ENCODE measurements around the gene ACTL6B.

Gene ACTL6B

DNA sequence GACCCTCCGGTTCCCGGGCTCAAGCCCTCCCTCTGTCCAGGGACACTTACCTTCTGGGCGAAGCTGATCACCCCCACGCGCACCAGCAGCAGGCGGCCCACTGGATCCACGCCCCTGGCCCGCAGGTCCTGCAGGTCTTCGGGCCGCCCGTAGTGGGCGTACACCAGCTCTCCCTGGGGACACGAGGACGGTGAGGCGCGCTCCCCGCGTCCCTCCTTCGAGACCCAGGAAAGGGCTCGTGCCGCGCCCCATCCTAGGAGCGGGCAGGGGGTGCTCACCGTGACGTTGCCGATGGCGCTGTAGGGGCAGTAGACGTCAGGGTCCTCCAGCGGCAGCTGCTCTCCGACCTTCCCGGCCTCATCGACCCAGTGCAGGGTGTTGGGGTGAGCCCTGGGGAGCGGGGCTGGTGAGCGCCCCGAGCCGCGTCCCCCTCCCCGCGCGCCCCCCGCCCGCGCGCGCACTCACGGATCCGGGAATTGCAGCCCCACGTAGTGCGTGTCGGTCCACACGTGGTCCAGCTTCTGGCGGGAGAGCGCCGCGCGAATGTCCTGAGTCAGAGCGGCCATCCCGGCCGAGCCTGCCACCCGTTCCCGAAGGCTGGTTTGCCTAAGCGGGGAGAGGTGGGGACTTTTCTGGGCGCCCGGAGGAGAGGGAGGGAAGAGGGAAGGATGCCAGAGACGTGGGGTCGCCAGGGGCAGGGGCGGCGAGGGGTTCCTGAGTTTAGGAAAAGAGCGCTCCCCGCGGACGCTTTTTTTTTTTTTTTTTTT, 23.1 kb downstream of the ACTL6B start:
- peak; percentile 73 for FAIRE-seq
- DNase-seq (ENCODE audit: extremely low spot score, insufficient read length, low read depth), result peak; percentile 47

DNA sequence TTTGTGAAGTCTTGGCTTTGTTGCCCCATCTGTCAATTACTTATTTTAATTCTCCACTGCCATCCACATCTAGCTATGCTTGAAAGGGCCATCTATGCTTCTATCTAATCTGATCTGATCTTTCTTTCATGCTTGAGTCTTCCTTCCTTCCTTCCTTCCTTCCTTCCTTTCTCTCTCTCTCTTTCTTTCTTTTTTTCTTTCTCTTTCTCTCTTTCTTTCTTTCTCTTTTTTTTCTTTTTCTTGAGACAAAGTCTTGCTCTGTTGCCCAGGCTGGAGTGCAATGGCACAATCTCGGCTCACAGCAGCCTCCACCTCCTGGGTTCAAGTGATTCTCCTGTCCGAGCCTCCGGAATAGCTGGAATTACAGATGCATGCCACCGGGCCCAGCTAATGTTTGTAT, 26.2 kb downstream of the ACTL6B start:
- FAIRE-seq (no peak), DNase-seq (ENCODE audit: extremely low spot score, insufficient read length, low read depth) (no peak)

DNA sequence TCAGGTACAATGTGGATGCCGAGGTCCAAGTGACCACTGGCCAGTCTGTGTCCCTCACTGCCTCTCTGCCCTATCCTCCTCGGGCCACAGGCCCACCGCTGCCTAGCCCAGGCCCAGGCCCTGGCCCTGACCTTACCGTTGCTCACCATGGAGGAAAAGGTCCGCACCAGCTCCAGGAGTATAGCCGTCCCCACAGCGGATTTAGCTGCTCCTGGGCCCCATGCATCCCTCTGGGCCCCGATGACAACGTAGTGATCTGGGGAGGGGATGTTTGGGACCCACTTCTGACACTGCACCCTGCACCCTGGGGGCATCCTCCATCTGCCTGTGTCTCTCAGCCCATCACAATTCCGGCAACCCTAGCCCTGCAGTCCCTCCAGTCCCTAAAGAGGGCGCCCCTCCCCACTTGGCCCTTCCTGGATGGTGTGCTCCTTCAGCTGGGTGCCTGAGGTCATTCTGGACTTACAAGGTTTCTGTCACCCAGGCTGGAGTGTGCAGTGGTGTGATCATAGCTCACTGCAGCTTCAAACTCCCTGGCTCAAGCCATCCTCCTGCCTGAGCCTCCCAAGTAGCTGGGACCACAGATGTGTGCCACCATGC, 27.0 kb downstream of the ACTL6B start:
- no peak for DNase-seq (ENCODE audit: extremely low spot score, insufficient read length, low read depth)
- no peak for FAIRE-seq

DNA sequence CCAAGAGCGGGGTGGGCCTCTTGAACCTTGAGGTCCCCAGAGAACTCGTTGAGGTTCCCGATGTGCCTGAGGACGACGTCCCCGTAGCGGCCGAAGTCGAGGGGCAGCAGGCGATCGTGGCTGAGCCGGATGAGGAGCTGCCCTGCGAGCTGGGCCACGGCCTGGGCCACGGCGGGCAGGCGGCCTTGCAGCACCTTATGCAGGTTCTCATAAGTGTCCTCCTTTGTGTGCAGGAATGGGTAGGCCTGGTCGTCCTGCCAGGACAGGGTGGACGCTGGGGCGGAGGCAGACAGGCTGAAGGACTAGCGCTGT, 29.1 kb downstream of the ACTL6B start:
- FAIRE-seq, result no peak
- DNase-seq (ENCODE audit: extremely low spot score, insufficient read length, low read depth), result no peak

DNA sequence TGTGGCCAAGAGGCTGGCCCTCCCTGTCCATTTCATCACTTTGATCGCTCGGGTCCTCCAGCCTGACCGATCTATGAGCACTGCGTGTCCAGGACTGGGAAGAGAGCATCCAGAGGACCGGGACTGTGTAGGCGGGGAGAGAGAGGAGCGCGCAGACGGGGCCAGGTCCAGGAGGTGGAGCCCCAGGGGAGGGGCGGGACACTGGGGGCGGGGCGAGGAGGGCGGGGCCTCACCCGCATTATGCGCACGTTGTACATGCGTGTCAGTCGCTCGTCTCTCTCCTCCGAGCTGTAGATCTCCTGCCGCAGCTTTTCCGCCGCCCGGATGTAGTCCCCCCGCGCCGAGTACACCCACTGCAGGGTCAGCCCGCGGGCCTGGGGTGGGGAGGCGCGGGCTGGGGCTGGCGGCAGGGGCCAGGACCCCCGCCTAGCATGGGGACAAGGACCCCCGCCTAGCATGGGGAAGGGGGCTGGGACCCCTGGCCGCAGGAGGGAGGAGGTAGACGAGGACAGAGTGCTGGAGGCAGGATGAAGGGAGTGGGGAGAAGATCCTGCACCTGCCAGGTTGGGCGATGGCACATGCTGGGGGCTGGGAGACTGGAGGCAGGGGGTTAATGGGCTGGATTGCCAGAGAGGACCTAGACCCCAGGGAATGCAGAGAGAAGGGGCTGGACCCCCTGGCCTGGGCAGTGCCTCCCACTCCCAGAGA, 29.6 kb downstream of the ACTL6B start:
- peak; percentile 98 for DNase-seq (ENCODE audit: extremely low spot score, insufficient read length, low read depth)
- peak; percentile 84 for FAIRE-seq

DNA sequence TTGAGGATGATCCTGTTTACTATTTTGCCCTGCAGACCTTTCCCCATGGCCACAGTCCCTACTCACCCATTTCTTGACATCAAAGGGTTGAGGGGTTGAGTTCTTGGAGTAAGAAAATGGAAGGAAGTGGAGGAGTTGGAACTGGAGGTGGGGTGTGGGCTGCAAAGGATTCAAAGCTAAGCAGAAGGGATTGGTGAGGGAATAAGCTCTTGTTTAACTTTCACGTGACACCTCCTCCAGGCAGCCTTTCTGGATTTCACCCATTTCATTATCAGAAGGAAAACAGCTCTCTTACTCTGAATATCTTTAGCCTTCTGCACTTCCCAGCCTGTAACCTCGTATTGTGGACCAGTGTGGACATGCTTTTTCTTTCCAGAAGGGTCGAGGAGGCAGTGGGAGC, 30.2 kb downstream of the ACTL6B start:
- FAIRE-seq (no peak), DNase-seq (ENCODE audit: extremely low spot score, insufficient read length, low read depth) (no peak)

DNA sequence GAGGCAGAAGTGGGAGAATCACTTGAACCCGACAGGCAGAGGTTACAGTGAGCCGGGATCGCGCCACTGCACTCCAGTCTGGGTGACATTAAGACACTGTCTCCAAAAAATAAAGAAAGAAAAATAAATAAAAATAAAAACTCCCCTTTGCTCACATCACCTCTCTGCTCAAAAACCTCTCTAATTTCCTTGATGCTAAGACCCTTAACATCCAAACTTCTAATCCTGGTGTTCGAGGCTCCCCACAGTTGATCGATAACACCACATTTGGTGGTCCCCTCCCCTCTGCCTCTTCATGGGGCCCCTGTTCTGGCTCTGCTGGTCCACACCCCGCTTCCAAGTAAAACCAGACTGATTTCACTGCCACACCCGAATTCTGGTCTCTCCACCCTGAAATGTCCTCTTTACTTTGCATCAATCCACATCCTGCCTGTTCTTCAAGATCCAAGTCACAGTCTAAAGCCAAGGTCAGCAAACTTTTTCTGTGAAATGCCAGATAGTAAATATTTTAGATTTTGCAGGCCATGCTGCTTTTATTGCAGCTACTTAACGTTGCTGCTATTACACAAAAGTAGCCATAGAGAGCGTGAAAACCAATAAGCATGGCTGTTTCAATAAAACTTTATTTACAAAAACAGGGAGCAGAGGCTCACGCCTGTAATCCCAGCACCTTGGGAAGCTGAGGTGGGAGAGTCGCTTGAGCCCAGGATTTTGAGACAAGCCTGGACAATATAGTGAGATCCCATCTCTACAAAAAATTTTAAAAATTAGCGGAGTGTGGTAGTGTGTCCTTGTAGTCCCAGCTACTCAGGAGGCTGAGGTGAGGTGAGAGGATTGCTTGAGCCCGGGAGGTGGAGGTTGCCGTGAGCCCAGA, 32.1 kb downstream of the ACTL6B start:
- DNase-seq (ENCODE audit: extremely low spot score, insufficient read length, low read depth), result no peak
- no peak for FAIRE-seq

DNA sequence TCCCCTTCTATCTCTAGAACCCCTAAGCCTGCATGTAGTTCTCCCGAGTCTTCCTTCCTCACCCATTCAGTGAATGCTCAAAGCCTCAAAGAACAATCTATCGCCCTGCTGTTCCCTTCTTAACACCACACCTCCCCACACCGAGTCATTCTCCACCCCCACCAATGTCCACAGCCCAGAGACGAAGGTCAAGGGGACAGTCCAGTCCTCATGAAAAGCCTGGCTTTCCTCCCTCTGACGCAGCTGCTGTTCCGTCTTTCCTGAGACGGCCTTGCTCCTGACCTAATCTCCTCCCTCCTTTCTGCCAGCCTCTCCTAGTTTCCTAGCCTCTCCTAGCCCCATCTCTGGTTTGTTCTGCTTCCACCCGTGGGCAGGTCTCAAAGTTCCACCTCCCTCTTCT, 34.7 kb downstream of the ACTL6B start:
- DNase-seq (ENCODE audit: extremely low spot score, insufficient read length, low read depth), result no peak
- no peak for FAIRE-seq

DNA sequence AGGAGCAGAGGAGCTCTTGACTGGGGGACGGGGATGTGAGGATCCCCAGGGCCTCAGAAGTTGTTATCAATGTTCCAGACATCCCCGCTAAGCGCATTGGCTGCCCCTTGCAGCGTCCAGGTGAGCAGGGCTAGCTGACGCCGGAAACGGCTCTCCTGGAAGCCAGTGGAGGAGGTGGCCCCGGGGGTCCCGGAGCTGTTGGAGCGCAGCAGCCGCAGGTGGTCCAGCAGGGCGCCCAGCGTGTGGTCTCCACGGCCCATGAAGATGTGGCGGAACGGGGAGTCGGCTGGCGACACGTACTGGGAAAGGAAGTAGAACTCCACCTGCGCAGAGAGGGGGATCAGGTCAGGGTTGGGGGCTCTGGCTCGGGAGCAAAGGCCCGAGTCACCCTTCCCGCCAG, 35.4 kb downstream of the ACTL6B start:
- no peak for FAIRE-seq

DNA sequence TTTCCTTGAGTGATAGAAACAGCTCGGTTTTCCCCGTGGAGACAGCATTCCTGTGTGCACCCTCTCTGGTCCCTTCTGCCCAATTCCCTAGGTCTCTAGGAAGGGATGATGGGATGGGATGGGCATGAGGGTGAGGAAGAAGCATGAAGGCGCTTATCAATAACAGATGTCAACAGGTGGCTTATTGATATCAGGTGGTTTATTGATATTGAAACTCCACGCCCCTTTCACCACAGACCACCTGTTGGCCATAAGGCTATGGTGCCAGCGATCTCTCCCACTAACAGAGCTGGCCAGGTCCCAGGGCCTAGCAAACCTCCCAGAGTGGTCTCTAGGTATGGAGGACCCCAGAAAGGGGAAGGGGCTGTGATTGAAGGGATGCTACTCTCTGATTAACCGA, 36.0 kb downstream of the ACTL6B start:
- no peak for FAIRE-seq
- no peak for DNase-seq (ENCODE audit: extremely low spot score, insufficient read length, low read depth)

More for the DNA sequence above, 35.4 kb downstream of the ACTL6B start:
- DNase-seq (ENCODE audit: extremely low spot score, insufficient read length, low read depth), result no peak

DNA sequence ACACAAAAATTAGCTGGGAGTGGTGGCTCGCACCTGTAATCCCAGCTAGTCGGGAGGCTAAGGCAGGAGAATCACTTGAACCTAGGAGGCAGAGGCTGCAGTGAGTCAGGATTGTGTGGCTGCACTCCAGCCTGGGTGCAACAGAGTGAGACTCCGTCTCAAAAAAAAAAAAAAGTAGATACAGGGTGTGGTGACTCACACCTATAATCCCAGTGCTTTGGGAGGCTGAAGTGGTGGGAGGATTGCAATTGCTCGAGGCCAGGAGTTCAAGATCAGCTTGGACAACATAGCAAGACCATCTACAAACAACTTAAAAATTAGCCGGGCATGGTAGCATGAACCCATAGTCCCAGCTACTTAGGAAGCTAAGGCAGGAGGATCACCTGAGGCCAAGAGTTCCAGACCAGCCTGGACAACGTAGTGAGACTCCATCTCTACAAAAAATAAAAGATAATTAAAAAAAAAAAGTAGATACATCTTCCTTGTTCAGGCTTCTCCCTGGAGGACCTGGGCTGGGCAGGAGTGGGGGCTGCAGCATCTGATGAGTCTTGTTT, 41.9 kb downstream of the ACTL6B start:
- DNase-seq (ENCODE audit: extremely low spot score, insufficient read length, low read depth) (no peak), FAIRE-seq (no peak)

DNA sequence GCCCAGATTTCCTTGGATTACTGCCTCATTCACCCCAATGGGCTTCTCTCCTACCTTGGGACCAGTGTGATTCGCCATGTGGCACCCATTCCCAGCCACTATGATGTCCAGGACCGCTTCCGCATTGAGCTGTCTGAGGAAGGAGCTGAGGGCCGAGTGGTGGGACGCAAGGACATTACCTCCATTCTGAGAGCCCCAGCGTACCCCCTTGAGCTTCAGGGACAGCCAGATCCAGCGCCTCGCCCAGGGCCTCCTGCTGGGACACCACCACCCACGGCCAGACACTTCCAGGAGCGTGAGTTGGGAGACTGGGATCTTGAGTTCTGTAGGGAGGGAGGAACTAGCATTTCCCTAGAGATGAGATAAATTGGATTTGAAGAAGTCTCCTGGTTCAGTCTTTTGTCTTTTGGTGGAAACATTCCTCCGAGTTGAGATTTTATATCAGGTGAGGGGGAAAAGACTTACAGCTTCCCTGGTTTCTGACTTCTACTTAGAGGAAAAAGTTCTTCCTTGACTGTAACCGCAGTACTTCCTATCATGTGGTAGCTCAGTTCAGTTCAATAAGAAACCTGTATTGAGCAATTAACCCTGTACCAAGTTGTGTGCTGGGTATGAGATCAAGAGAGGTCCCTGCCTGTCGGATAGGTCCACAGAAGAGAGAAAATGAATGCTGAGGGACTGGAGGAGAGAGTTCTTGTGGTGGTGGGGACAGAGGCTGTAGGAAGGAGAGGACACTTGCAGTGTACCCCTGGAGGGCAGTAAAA, 42.7 kb downstream of the ACTL6B start:
- DNase-seq (ENCODE audit: extremely low spot score, insufficient read length, low read depth), result no peak

DNA sequence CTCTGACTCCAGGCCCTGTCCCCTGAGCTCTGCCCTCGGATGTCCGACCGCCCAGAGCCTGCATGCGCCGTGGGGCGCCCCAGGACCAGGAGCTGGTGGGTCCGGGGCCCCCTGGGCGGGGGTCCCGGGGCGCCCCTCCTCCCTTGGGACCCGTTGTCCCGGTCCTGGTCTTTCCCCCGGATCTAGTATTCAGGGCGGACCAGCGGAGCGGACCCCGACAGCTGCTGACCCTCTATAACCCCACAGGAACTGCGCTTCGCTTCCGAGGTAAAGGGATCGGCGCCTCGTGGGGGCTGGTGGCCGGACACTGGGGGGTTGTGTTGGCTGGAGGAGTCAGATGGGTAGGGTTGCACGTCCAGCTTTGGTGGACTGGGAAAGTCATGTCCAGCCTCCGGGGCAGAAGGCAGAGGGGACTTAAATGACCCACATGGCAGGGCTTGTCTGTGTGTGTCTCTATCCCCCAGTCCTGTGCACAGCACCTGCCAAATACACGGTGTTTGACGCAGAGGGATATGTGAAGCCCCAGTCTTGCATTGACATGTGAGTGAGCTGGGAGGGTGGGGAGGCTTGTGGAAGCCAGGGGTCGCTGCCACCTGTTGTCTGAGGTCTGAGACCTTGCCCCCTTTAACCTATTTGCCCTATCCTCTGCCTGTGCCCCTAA, 43.4 kb downstream of the ACTL6B start:
- FAIRE-seq (no peak), DNase-seq (ENCODE audit: extremely low spot score, insufficient read length, low read depth) (no peak)

More for the DNA sequence above, 42.7 kb downstream of the ACTL6B start:
- FAIRE-seq, result no peak

DNA sequence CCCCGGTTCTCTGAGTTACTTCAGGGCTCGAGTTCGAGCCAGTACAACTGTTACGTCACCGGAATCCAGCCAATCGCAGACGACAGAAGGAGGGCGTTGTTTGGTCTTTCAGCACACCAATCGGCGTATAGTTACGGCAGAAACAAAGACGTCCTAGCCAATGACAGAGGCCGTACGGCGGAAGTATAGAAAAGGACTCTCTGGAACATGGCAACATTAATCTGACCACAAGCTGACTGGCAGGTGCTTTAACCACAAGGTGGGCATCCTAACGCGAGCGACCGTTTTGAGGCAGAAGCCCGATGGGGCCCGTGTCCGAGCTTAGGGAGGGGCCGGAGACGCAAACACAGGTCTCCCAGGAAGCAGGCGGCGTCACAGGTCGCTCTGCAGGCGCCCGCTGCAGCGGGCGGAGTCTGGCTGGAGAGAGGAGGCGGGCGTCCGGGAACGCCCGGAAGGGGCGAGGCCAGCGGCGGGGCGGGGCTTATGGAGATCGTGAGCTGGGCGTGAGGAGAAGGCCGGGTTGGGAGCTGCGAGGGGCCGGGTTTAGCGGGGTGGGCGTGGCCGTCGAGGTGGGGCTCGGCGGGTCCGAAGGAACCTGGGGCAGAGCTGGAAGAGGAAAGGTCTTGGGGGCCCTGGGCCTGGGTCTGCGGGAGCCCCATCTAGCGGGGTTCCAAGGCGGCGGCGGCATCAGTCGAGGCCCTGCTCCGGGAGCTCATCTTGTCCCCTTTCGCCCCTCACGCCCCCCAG, 44.1 kb downstream of the ACTL6B start, which contains the start of gene MOSPD3:
MOSPD3 (plus strand) TSS at position 558 of the 747 bp plus-strand sequence. CDS start 252 bp downstream, outside the sequence.
- FAIRE-seq (peak; percentile 99), DNase-seq (ENCODE audit: extremely low spot score, insufficient read length, low read depth) (peak; percentile 98)

DNA sequence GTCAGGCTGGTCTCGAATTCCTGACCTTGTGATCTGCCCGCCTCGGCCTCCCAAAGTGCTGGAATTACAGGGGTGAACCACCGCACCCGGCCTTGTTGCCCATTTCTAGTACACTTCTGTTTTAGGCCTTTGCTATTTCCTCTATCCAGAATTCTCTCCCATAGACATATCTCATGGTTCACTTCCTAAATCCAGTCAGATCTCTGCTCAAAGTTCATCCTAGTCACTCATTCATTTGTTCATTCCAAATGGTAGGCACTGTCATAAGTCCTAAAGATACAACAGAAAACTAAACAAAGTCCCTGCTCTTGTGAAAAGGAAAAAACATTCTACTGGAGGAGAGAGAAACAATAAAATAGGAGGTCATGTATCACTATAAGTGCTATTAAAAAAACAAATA, 46.3 kb downstream of the ACTL6B start:
- no peak for DNase-seq (ENCODE audit: extremely low spot score, insufficient read length, low read depth)
- no peak for FAIRE-seq

DNA sequence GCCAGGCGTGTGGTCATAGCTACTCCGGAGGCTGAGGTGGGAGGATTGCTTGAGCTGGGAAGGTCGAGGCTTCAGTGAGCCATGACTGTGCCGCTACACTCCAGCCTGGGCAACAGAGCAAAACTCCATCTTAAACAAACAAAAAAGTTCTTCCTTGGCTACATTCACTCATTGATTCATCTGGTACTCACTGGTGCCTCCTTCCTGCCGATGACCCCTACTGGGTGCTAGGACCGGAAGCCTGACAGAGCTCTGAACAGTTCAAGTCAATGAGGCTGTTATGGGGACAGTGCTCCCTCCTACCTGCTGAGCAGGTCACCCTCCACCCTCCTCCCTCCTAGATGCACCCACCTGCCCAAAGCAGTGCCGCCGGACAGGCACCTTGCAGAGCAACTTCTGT, 49.1 kb downstream of the ACTL6B start:
- DNase-seq (ENCODE audit: extremely low spot score, insufficient read length, low read depth), result no peak
- FAIRE-seq, result no peak

DNA sequence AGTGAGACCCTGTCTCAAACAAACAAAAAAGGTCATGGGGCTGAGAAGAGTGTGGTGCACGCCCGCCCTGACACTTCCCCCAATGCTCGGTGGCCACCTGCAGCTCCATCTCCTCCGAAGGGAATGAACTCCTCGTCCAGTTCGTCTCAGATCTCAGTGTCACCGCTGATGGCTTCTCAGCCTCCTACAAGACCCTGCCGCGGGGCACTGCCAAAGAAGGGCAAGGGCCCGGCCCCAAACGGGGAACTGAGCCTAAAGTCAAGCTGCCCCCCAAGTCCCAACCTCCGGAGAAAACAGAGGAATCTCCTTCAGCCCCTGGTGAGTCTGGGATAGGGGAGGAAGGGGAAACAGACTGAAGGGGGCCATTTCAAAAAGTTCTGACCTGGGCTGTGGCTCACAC, 49.9 kb downstream of the ACTL6B start:
- no peak for DNase-seq (ENCODE audit: extremely low spot score, insufficient read length, low read depth)
- no peak for FAIRE-seq
